Activated CD8-positive, alpha-beta T cell treated with anti-CD3 and anti-CD28 coated beads for 36 hours (primary cell): Measurements from ENCODE around the gene SPACA4. TPM values are rescaled to one million over a fixed set of nuclear protein-coding genes. Genes with fewer than 3 reads are reported as not detected.
"Not testable (repeated sequence)": the region's sequence is repeated elsewhere in the genome, so short reads cannot be mapped to it uniquely, and the experiment has no call there.

Experiments
- ATAC-seq: fragments of 200-7000 bp; cut with Tn5 transposase; one replicate; pipeline ENCODE4 v1.10.0; 2021; ENCODE audit warnings: mild to moderate bottlenecking, moderate library complexity
- CTCF ChIA-PET: fragments of 350-600 bp; sonication (Branson Sonifier 250); formaldehyde crosslinking; loops from one replicate; lab custom pipeline; 2021; ENCODE audit warnings: antibody characterized with exemption; lab: Charles Lee
- POLR2A ChIA-PET: fragments of 350-600 bp; sonication (Branson Sonifier 250); formaldehyde crosslinking; loops from one replicate; lab custom pipeline; 2021; ENCODE audit warnings: antibody characterized with exemption; lab: Charles Lee
- DNase-seq: peaks from one replicate; pipeline ENCODE4 v3.0.0-alpha.2; 2020
- H3K27ac Mint-ChIP-seq: one replicate; pipeline ENCODE4 v1.8.0; 2021; ENCODE audit warnings: mild to moderate bottlenecking, mixed read lengths
- H3K27me3 Mint-ChIP-seq: one replicate; pipeline ENCODE4 v1.8.0; 2021; ENCODE audit warnings: mixed read lengths
- H3K36me3 Mint-ChIP-seq: one replicate; pipeline ENCODE4 v1.8.0; 2021; ENCODE audit warnings: low read depth, mixed read lengths
- H3K4me1 Mint-ChIP-seq: one replicate; pipeline ENCODE4 v1.8.0; 2021; ENCODE audit warnings: low read depth, mixed read lengths
- H3K4me3 Mint-ChIP-seq: one replicate; pipeline ENCODE4 v1.8.0; 2021; ENCODE audit warnings: mild to moderate bottlenecking, moderate library complexity, mixed read lengths
- H3K9me3 Mint-ChIP-seq: one replicate; pipeline ENCODE4 v1.8.0; 2021; ENCODE audit warnings: mixed read lengths
- CTCF ChIP-seq: fragments of 200-600 bp; IDR thresholded peaks from one replicate; pipeline ENCODE4 v1.8.0; 2022; ENCODE audit warnings: antibody characterized with exemption, mild to moderate bottlenecking
- intact Hi-C: fragments of 100-400 bp; cut with micrococcal nuclease; formaldehyde crosslinking; loops from one replicate; pipeline ENCODE4 v1.10.0; 2022
- total RNA-seq, 2 experiments: library from RNA; stranded (reverse); gene quantifications; one replicate each; pipeline ENCODE4 v1.2.3, GENCODE V29; 2021

Gene SPACA4
- total RNA-seq, 2 experiments from 2014 or later = not detected

GRCh38 chr19:48573163-48573505 lies 33.4 kb upstream of the SPACA4 start:
- DNase-seq (no peak), ATAC-seq (no peak)
- intact Hi-C loops = no loop called here
- Mint-ChIP-seq H3K4me3 (no peak overlapping the region), H3K27me3 (no peaks in the 10 kb centered on the region), H3K27ac (no peak overlapping the region), H3K4me1 (no peaks in the 10 kb centered on the region), H3K36me3 (no peaks in the 10 kb centered on the region), H3K9me3 (no peaks in the 10 kb centered on the region)
- no peak for TF ChIP-seq CTCF
- CTCF ChIA-PET = interaction anchor here (0.7 kb wide), 1 partner anchor 312 kb away, joined by 3 read pairs; no protein-coding TSS in a partner anchor
- POLR2A ChIA-PET = no interaction called here

- no peak for DNase-seq
- Mint-ChIP-seq H3K4me3 (no peak overlapping the region), H3K4me1 (no peaks in the 10 kb centered on the region), H3K27me3 (no peaks in the 10 kb centered on the region), H3K9me3 (no peaks in the 10 kb centered on the region), H3K27ac (no peak overlapping the region), H3K36me3 (no peaks in the 10 kb centered on the region)
- ChIA-PET CTCF (interaction anchor here (1.0 to 1.2 kb wide), 2 partner anchors 13 to 69 kb away, joined by 3 read pairs; no protein-coding TSS in a partner anchor), POLR2A (interaction anchor here (0.5 kb wide), 1 partner anchor 236 kb away, joined by 3 read pairs; no protein-coding TSS in a partner anchor)
- TF ChIP-seq CTCF = no peak
- no peak for ATAC-seq
- intact Hi-C loops = no loop called here
Measured at GRCh38 chr19:48575931-48576622, 30.5 kb upstream of the SPACA4 start.

- H3K4me1 Mint-ChIP-seq, H3K27ac Mint-ChIP-seq, ATAC-seq, H3K4me3 Mint-ChIP-seq, DNase-seq, H3K36me3 Mint-ChIP-seq, H3K9me3 Mint-ChIP-seq, intact Hi-C loops, H3K27me3 Mint-ChIP-seq: not testable (repeated sequence)
- ChIA-PET POLR2A (interaction anchor here (0.7 to 1.1 kb wide), 2 partner anchors 26 to 38 kb away, joined by 3 to 4 read pairs; partner anchors contain the start of gene SULT2B1), CTCF (interaction anchor here (0.7 to 1.0 kb wide), 3 partner anchors 11 to 71 kb away, joined by 3 read pairs; no protein-coding TSS in a partner anchor)
Measured at GRCh38 chr19:48577908-48578307, 28.6 kb upstream of the SPACA4 start.

- no peak for ATAC-seq
- H3K4me3 Mint-ChIP-seq = no peak overlapping the region
- no peaks in the 10 kb centered on the region for H3K9me3 Mint-ChIP-seq
- no peaks in the 10 kb centered on the region for H3K4me1 Mint-ChIP-seq
- no peaks in the 10 kb centered on the region for H3K36me3 Mint-ChIP-seq
- H3K27me3 Mint-ChIP-seq = no peaks in the 10 kb centered on the region
- intact Hi-C loops = no loop called here
- DNase-seq = no peak
- TF ChIP-seq CTCF = no peak
- POLR2A ChIA-PET = no interaction called here
- CTCF ChIA-PET = no interaction called here
- no peak overlapping the region for H3K27ac Mint-ChIP-seq
Measured at GRCh38 chr19:48578891-48579290, 27.7 kb upstream of the SPACA4 start.

- ChIA-PET POLR2A (no interaction called here), CTCF (interaction anchor here (1.2 to 3.4 kb wide), 3 partner anchors 76 to 268 kb away, joined by 4 to 61 read pairs (median 60); no protein-coding TSS in a partner anchor)
- no peaks in the 10 kb centered on the region for H3K9me3 Mint-ChIP-seq
- peaks cover 2% of the 10 kb centered on the region for H3K36me3 Mint-ChIP-seq
- H3K27ac Mint-ChIP-seq = no peak overlapping the region
- H3K4me1 Mint-ChIP-seq = peaks cover 5% of the 10 kb centered on the region
- no peak overlapping the region for H3K4me3 Mint-ChIP-seq
- TF ChIP-seq CTCF = no peak
- no peak for DNase-seq
- no peak for ATAC-seq
- H3K27me3 Mint-ChIP-seq = no peaks in the 10 kb centered on the region
- intact Hi-C loops = no loop called here
Measured at GRCh38 chr19:48582168-48582567, 24.4 kb upstream of the SPACA4 start.
